GM21723 (cell line): ENCODE data around the gene CHN2.

ENCODE experiments used
- ATAC-seq: cut with Tn5 transposase; IDR thresholded peaks from one replicate; pipeline ENCODE4 v1.9.1; 2021; ENCODE audit warnings: mild to moderate bottlenecking, moderate library complexity; ENCODE audit not compliant: unreplicated experiment

Gene CHN2

DNA sequence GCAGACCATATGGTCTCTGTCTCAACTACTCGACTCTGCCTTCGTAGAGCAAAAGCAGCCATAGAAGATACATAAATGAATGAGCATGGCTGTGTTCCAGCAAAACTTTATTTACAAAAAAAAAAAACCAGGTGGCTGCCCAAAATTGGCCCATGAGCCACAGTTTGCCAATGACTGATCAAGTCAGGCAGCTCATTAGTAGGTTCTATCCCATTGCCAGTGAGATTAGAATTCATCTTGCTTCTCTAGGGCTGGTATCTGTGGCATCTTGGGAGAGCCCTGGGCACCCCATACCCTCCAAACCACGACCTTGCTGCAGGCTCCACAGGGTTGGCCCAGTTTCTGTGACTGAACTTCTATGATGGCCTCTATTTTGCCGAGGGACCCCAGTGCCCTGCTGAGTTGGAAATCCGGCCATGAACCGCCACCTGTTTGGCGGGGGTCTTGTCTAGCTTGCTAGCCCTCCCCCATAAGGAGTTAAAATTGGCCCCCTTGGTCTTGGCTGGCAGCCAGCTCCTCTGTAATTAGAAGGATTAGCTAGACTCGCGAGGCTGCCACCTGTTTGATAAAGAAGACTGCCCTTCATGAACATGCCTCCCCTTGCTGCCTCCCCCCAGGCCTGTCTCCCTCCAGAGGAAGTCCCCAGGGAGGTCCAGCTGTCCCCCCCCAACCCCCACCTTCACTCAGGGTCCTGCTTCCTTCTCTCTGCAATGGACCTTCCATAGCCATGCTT lies 83.9 kb downstream of the CHN2 start:
- ATAC-seq = no peak

DNA sequence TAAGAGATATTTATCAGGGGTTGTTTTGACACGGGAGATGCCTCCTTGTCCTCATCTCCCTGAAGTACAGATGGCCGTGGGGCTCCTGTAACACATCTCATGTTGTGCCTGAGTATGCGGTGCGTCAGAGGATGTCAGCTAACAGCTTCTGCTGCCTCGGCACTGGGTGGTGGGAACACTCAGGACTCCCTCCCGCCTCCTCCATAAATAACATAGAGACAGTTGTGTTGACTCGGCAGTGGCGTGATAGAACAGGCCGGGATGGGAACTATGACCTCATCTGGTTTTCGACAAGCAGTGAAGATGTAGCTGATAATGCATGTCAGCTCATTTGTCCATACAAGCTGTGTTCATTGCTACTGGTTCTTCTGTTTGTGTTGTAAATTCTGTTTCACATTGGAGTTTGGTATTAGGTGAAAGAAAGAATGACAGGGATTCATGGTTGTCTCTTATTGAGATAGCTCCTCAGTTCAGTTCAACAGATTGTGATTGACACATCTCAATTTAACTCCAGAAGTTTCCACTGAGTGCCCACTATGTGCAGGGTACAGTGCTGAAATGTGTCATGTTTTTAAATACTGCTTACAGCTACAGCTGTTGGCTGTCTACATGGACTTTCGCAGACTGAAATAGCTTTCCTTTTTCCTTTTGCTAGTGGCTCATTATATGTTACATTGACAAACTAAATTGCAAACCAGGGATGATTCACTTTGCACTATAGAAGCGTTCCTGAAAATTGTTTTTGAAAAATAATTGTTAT lies 87.4 kb downstream of the CHN2 start:
- no peak for ATAC-seq

DNA sequence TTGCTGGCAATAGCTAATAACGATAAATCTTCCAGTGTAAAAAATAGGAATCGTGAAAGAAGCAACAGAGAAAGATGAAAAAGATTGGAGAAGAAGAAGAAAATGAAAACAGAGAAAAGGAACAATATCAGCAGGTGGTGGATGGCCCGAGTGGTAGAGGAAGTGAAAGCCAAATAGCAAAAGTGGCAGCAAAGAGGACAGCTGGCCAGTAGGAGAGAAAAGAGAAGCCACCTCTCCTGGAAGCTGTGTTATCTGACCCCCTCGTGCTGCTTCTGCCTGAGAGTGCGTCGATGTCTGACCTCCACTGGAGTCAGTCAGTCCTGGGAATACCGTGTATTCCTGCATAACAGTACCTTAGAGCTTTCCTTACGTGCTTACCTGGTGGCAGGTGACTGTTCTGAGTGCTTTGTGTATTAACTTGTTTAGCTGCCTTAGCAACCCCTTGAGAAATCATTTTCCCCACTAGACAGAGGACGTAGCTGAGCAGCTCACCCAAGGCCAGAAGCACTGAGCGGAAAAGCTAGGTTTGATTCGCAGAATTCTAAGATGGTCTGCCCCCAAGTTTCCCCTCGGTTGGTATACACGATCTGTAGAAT lies 88.3 kb downstream of the CHN2 start:
- ATAC-seq = peak; percentile 67

DNA sequence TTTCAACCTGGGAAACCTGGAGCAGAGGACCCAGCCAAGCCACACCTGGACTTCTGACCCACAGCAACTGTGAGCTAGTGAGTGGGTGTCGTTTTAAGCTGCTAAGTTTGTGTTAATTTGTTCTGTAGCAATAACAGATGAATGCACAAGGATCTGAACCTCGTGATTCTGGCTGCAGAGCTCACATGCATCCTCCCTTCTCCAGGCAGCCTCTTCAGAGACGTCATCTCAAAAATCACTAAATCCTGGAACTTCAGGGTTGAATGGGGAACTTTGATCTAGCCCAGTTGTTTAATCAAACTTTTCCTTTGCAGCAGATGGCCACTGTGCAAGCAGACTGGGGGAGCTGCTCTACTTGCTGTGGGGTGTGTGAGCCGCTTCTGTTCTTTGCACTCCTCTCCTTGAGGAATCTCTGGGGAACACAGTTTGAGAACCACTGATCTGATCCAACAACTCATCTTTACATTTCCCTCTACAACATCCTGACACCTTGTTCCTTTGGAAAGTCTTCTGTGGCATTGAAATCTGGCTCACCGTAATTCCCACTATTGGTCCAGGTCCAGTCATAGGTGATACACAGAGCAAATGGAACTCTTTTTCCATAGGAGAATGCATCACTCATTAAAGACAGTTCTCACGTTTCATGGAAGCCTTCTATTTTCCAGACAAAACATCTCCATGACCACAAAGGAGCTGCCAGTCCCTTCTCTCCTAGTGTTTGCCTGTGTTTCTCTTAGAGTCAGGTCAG lies 90.3 kb downstream of the CHN2 start:
- no peak for ATAC-seq

DNA sequence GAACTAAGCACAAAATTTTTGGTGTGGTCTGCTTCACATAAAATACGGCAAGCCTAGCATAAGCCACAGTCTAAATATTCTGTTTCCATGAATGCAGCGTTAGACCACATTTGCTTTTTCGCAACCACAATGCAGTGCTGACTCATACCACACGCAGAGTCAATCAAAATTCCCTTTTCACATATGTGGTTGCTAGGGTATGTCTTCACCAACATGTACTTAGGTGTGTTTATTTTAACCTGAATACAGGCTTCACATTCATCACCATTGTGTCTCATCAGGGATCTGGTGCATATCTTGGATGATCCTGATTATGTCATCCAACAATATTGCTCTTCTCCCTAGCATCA lies 90.8 kb downstream of the CHN2 start:
- peak; percentile 51 for ATAC-seq

DNA sequence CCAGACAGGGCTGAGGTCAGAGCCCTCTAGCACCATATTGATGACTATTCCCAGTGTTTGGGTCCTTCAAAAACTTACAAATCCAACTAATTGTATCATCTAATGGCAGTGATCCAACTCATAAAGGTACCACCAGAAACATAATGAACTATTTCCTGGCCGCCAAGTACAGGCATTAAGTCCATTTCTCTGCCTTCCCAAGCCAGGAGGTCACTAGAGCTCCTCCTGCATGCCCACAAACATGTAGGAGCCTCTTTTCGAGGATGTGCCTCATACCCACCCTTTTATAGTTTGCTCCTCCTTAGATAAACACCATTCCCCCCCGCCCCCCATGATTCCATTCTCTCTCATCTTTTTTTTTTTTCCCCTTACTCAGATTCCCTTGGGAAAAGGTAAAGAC lies 91.3 kb downstream of the CHN2 start:
- no peak for ATAC-seq

DNA sequence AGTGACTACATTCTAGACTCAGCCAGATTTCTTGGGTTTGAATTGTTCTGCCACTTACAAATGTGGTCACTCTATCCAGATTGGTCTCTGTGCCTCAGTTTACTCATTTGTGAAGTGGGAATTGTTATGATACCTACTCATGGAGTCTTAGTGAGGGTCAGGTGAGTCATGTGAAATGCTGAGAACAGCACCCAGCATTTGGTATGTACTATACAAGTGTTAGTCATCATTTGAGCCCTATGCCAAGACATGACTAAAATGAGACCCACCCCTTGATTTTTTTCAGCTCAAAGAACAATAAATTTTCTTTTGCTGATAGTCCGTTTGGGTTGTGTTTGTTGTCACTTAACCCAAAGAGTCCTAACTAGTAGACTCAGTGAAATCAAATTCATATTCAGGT lies 92.8 kb downstream of the CHN2 start:
- ATAC-seq = no peak

DNA sequence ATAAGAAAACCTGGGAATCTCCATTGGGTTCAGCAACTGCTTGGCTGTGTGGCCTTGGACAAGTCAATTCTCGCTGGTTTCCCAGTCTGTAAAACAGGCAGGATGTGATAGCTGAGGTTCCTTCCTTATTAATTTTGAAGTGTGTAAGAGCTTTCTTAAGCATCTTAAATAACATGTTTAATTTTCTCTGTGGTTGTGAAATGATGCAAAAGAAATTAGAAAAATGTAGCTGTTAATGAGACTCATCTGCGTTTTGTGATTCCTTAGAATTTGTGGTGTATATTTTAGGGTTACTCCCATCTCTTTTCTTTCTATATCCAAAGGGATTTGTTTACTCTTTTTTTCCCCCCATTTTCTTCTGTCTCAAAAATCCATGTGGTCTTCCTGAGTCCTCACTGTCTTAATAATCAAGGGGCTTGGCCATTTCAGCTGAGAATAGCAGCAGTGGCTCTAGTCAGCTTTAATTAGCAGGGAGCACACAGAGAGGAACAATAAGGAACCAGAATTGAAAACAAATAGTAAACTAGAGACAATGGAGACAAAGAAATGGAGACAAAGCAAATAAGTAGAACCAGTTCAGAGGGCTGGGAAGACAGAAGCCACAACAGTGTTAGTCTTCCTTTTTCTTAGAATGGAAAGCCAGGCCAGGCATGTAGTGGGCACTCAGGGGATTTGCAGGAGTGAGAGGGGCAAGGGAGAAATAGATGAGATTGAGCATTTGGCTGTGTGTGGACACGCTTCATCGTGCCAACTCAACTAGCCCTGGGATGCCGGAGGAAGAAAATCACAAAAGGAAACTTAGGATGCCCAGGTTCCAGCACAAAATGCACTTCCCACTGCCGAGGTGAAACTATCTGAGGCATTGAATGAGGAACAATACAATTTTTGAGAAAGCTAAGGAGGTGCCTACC lies 93.9 kb downstream of the CHN2 start:
- no peak for ATAC-seq

DNA sequence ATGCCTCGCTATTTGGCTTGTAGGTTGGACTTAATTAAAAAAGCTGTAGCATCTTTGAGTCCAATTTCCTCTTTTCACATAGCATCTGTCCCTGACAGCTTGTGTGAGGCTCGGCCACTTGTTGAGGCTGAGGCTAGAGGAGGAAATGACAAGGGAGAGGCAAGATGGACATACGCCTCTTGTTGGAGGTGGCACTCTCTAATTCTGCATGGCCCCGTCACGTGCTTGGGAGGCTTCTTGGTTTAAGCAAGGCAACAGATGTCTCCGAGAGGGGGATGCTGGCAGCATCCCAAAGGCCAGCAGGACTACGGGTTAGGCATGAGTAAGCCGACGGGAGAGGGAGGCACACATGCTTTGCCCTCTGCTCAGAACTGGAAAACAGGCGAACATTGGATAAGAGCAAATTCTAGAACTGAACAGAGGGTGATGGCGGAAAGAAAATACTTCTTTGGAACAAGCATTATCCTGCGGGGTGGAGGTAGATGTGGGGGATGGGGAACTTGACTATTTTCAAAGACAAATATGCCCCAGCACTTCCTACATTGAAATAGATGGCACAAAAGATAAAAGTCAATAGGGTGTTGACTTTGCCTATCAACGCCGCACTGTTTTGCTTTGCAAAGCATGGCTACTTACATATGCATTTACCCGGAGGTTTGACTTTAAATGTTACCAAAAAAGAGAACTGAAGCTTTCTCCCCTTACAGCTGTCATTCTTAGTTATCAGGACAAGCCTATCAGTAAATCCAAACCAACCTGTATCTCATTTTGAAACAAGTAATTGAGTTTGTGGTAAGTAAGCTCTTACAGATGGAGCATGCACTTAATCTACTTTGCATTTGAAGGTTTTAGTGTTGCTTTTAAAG lies 94.8 kb downstream of the CHN2 start:
- peak; percentile 80 for ATAC-seq

DNA sequence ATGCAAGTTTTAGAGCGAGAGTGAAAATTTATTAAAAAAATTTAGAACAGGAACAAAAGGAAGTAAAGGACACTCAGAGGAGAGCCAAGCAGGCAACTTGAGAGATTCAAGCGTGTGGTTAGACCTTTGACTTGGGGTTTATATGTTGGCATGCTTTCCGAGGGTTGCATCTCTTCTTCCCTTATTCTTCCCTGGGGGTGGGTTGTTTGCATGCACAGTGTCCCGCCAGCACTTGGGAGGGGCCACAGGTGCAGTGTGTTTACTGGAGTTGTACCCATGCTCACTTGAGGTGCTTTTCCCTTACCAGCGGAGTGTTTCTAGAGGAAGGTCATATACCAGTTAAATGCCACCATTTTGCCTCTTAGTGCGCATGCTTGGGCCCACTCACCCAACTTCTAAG lies 96.3 kb downstream of the CHN2 start:
- ATAC-seq = no peak

DNA sequence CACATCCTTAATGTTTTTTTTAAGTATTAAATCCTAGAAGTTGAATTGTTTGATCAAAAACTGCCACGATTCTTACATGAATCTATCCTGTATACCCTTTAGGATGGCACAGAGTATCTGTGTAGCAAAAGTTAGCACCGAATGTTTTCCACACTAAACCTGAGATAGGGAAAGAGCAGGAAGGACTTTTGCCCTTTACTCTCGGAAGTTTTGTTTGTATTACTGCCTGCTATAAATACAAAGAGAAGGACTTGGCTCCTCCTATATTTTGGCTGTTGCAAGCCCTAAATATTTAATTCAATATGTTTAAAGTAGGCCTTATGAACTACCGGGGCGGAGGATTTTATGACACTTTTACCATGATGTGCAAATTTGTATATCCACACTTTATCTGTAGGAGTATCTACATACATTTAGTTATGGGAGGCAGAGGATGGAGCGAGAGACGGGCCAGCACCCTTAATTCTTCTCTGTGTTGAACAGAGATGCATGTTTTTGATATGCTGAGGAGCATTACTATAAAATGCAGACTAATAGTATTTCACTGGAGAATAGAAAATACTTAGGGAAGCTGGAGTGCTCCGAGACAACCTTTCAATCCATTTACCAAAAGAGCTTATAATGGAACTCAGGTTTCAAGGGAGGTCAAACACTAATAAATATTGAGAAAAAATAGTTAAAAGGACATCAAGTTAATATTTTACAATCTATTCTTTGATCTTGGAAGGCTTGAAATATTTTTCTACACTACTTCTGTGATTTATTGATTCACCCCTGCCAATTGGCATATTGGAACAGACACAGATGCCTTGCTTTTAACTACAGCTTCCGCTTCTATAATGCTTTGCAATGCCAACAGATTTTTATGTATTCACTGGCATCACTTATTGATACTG lies 97.4 kb downstream of the CHN2 start:
- ATAC-seq = no peak

DNA sequence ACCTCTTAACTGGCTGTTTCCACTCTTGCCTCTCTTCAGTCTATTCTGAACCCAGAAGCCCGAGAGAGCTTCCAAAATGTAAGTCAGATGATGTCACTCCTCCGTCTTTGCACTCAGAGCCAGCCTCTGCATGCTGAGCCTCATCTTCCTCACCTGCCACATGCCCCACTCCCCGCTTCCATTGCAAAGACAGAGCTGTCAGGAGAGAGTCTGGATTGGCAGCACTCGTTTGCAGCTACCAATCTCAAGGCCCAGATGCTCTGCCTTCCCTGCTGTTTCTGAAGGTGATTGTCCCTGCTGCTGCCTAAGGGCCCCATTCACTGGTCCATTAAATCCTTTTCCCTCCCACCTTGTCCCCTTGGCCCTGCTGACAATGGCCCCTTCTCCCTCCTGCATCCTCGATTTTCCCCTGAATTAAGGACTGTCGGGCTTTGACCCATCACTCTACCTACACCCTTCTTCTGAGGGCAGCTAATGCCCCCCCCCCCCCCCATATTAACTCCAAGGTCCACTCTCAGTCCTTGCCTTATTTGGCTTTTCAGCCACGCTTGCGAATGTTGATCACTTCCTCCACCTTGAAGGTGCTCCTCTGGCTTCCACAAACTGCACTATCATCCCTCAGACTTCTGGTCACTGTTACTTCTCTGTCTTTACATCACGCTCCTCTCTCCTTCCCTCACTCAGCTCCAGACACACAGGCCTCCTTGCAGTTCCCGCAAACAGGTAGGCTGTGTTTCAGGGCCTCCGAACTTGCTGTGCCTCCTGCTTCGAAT lies 98.5 kb downstream of the CHN2 start:
- no peak for ATAC-seq

DNA sequence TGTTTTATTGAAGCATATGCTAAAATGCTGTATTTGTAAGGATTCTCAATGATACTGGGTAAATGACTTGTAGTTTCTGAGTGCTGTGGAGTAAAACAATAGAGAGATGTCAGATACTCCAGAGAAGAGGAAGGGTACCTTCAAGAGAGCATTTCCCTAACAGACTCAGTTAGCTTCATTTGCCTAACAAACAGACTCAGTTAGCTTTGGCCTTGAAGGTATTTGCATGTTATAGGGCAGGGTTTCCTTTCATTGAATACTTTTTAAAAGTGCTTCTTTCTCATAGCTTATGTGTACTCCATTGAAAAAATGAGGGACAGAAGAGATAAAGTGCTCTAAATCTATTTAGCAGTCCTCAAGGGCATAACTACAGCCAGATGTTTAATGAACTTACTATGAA lies 101.8 kb downstream of the CHN2 start:
- no peak for ATAC-seq

DNA sequence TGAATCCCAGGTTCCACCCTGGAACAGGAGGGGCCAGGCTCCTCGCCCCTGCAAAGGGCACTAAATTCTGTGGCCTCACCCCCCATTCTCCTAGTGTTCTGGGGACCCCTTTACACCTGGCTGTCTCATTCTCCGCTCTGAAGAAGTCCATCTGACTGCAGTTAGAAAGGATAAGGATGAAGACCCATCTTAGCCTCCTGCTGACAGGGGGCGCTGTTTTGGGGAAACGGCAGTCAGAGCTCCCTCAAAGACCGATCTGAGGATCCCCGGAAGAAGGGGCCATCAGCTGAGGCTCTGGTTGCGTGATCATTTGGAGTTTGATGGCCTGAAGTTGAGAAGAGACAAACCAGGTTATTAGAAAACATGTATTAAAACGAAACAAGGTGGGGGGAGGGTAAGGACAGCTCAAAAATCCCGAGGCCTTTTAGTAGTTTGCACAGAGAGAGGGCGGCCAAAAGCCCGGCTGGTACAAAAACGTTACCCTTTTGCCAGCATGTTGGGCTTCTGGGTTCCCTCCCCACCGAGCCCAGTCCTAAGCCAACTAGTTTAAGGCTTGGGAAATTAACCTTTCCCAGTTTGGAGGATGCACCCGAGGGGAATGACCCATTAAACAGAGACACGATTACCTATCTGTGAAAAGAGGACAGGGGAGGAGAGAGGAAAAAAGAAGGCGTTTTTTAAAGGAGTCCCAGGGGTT lies 102.8 kb downstream of the CHN2 start:
- no peak for ATAC-seq

DNA sequence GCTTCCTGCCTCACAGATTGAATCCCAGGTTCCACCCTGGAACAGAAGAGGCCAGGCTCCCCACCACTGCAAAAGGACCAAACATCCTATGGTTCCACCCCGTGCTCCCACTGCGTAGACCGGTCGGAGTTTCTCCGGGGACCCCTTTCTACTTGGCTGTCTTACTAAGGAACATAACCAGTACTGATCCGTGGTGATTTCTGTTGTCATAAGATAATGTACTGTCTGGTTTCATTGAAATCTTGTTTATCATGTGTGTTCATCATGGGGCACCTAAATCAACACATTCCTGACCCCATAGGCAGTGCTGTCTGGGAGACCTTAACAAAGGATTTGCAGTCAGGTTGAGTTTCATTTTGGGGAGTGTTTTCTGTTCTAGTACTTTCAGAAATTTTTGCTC lies 104.5 kb downstream of the CHN2 start:
- no peak for ATAC-seq

DNA sequence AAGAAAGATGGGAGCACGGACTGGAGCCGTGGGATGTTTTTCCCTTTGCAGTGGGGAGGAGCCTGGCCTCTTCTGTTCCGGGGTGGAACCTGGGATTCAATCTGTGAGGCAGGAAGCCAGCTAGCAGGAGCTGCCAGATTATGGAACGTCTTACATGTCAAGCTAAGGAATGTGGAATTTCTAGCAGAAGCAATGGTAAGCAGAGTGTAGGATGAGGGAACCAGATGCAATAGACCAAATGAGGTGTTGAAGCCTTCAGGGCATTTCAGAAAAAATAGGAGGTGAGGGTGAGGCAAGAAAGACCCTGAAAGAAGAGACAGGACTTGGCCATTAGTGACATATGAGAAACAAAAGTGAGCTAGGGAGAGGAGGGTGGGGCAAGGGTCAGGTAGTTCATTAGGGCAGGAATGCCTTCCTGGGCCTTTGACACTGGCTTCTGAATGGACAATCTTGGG lies 105.5 kb downstream of the CHN2 start:
- ATAC-seq = no peak

DNA sequence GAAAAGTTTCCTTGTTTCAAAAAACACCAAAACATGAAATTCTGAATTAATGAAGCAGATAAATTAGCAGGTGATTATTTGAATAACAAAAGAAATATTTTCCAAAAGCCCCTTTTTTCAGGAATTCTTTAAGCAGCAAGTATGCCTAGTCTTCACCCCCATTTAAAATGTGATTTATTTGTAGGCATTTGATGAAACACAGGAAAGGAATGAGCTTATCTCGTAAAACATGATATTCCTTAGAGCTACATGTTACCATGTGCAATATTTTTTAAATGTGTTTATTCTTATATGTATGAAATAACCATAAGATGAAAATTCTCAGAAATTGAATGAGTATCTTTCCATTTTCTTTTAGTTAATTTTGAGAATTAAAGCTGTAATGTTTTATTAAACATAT lies 106.1 kb downstream of the CHN2 start:
- no peak for ATAC-seq
